ENCODE results near the gene FYN. TPM values are rescaled to one million over a fixed set of nuclear protein-coding genes. Genes with fewer than 3 reads are reported as not detected.

FYN gene
- total and polyA plus RNA-seq, 2 of the 13 experiments (the other 11 are each of a cell fraction or from before 2014, with no cell fraction given): 15.5 to 24.6 TPM

GRCh38 chr6:111676383-111676782 is 196.9 kb downstream of the FYN start (continued):
- TF ChIP-seq MBD4 (IDR thresholded peaks at IDR 0.05; ENCODE audit: borderline replicate concordance, low read length) (no peak), ZNF180 (CRISPR knock-in tag; IDR thresholded peaks at IDR 0.05; ENCODE audit: borderline replicate concordance, low read depth) (no peak), ZNF878 (CRISPR knock-in tag; IDR thresholded peaks at IDR 0.05) (no peak), ZNF274 (CRISPR knock-in tag; IDR thresholded peaks at IDR 0.05) (no peak), SOX5 (CRISPR knock-in tag; IDR thresholded peaks at IDR 0.05; ENCODE audit: borderline replicate concordance) (peak; percentile 75), HOXD1 (CRISPR knock-in tag; IDR thresholded peaks at IDR 0.05) (no peak), KMT2B (CRISPR knock-in tag; IDR thresholded peaks at IDR 0.05) (no peak), ARID5B (CRISPR knock-in tag; IDR thresholded peaks at IDR 0.05) (peak; percentile 80), HCFC1 (IDR thresholded peaks at IDR 0.05; ENCODE audit: low read depth, low read length) (no peak), MED8 (CRISPR knock-in tag; IDR thresholded peaks at IDR 0.05; ENCODE audit: insufficient replicate concordance) (no peak), ZNF891 (CRISPR knock-in tag; IDR thresholded peaks at IDR 0.05) (no peak), EZH2 (conservative IDR thresholded peaks at IDR 0.05; ENCODE audit: low read depth, low read length) (no peak), NFYB (CRISPR knock-in tag; IDR thresholded peaks at IDR 0.05) (no peak), ELF3 (CRISPR knock-in tag; IDR thresholded peaks at IDR 0.05) (peak; percentile 42; the same call in 1 of the 2 replicates), U2AF1 (optimal IDR thresholded peaks at IDR 0.05; ENCODE audit: low read depth, low read length) (no peak)
- TF ChIP-seq, protein P1, sequence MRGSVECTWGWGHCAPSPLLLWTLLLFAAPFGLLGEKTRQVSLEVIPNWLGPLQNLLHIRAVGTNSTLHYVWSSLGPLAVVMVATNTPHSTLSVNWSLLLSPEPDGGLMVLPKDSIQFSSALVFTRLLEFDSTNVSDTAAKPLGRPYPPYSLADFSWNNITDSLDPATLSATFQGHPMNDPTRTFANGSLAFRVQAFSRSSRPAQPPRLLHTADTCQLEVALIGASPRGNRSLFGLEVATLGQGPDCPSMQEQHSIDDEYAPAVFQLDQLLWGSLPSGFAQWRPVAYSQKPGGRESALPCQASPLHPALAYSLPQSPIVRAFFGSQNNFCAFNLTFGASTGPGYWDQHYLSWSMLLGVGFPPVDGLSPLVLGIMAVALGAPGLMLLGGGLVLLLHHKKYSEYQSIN (CRISPR knock-in tag; IDR thresholded peaks at IDR 0.05; ENCODE audit: borderline replicate concordance): no peak
- TF ChIP-seq, protein P2, sequence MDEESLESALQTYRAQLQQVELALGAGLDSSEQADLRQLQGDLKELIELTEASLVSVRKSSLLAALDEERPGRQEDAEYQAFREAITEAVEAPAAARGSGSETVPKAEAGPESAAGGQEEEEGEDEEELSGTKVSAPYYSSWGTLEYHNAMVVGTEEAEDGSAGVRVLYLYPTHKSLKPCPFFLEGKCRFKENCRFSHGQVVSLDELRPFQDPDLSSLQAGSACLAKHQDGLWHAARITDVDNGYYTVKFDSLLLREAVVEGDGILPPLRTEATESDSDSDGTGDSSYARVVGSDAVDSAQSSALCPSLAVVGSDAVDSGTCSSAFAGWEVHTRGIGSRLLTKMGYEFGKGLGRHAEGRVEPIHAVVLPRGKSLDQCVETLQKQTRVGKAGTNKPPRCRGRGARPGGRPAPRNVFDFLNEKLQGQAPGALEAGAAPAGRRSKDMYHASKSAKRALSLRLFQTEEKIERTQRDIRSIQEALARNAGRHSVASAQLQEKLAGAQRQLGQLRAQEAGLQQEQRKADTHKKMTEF (CRISPR knock-in tag; IDR thresholded peaks at IDR 0.05): peak; percentile 16; the same call in 1 of the 2 replicates
- TF ChIP-seq, protein P3, sequence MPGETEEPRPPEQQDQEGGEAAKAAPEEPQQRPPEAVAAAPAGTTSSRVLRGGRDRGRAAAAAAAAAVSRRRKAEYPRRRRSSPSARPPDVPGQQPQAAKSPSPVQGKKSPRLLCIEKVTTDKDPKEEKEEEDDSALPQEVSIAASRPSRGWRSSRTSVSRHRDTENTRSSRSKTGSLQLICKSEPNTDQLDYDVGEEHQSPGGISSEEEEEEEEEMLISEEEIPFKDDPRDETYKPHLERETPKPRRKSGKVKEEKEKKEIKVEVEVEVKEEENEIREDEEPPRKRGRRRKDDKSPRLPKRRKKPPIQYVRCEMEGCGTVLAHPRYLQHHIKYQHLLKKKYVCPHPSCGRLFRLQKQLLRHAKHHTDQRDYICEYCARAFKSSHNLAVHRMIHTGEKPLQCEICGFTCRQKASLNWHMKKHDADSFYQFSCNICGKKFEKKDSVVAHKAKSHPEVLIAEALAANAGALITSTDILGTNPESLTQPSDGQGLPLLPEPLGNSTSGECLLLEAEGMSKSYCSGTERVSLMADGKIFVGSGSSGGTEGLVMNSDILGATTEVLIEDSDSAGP (CRISPR knock-in tag; IDR thresholded peaks at IDR 0.05; ENCODE audit: borderline replicate concordance): peak; percentile 86; the same call in 1 of the 2 replicates

All from HepG2 (cell line).